Measurements from ENCODE around the gene TRA2A. TPM values are rescaled to one million over a fixed set of nuclear protein-coding genes. Genes with fewer than 3 reads are reported as not detected.
"Not testable (repeated sequence)": the region's sequence is repeated elsewhere in the genome, so short reads cannot be mapped to it uniquely, and the experiment has no call there.

TRA2A gene
- 25.1 and 28.3 TPM in 2 replicates for total RNA-seq (2014; rRNA removed; shearing (Covaris generic))

GRCh38 chr7:23531794-23532489, at the start of gene TRA2A:
TRA2A (minus strand) TSS chr7:23531981; CDS start chr7:23531824, 157 bp downstream.
- DNase-seq (ENCODE audit: low read depth): peak; percentile 95

GRCh38 chr7:23570592-23571200, 38.9 kb upstream of the TRA2A start:
- peak; percentile 82 for DNase-seq (ENCODE audit: low read depth)

GRCh38 chr7:23558303-23558702, 26.5 kb upstream of the TRA2A start:
- DNase-seq (ENCODE audit: low read depth): no peak

- no peak for DNase-seq (ENCODE audit: low read depth)
These were observed 15.9 kb upstream of the TRA2A start for GRCh38 chr7:23547662-23548061.

- peak; percentile 92 for DNase-seq (ENCODE audit: low read depth)
These were observed 15.3 kb upstream of the TRA2A start for GRCh38 chr7:23546897-23547572.

GRCh38 chr7:23545493-23545892, 13.7 kb upstream of the TRA2A start:
- DNase-seq (ENCODE audit: low read depth): no peak

GRCh38 chr7:23544913-23545354, 13.2 kb upstream of the TRA2A start:
- DNase-seq (ENCODE audit: low read depth): peak; percentile 65

- DNase-seq (ENCODE audit: low read depth): no peak
These were observed 11.0 kb upstream of the TRA2A start for GRCh38 chr7:23542752-23543151.

- no peak for DNase-seq (ENCODE audit: low read depth)
These were observed 7.7 kb upstream of the TRA2A start for GRCh38 chr7:23539494-23539907.

GRCh38 chr7:23538301-23538700, 6.5 kb upstream of the TRA2A start:
- no peak for DNase-seq (ENCODE audit: low read depth)

GRCh38 chr7:23533238-23533604, 1.4 kb upstream of the TRA2A start:
- no peak for DNase-seq (ENCODE audit: low read depth)

GRCh38 chr7:23532490-23533237, 883 bp upstream of the TRA2A start:
- DNase-seq (ENCODE audit: low read depth): no peak

- DNase-seq (ENCODE audit: low read depth): peak; percentile 68
These were observed 559 bp downstream of the TRA2A start for GRCh38 chr7:23531050-23531793.

- DNase-seq (ENCODE audit: low read depth): peak; percentile 47
These were observed 1.4 kb downstream of the TRA2A start for GRCh38 chr7:23530405-23530804.

GRCh38 chr7:23529262-23529859, 2.4 kb downstream of the TRA2A start:
- no peak for DNase-seq (ENCODE audit: low read depth)

GRCh38 chr7:23525611-23526010, 6.2 kb downstream of the TRA2A start:
- not testable (repeated sequence) for DNase-seq (ENCODE audit: low read depth)

GRCh38 chr7:23524473-23524872, 7.3 kb downstream of the TRA2A start:
- DNase-seq (ENCODE audit: low read depth): no peak

GRCh38 chr7:23523486-23524075, 8.2 kb downstream of the TRA2A start:
- DNase-seq (ENCODE audit: low read depth): no peak

GRCh38 chr7:23520582-23520981, 11.2 kb downstream of the TRA2A start:
- DNase-seq (ENCODE audit: low read depth): no peak

- no peak for DNase-seq (ENCODE audit: low read depth)
These were observed 17.0 kb downstream of the TRA2A start for GRCh38 chr7:23514755-23515154.

- not testable (repeated sequence) for DNase-seq (ENCODE audit: low read depth)
These were observed 18.0 kb downstream of the TRA2A start for GRCh38 chr7:23513746-23514145.
